GM23338 (cell line): ENCODE data around the gene TBC1D3B. TPM values are rescaled to one million over a fixed set of nuclear protein-coding genes. Genes with fewer than 3 reads are reported as not detected.
"Not testable (repeated sequence)": the region's sequence is repeated elsewhere in the genome, so short reads cannot be mapped to it uniquely, and the experiment has no call there.

Experiments used
- ATAC-seq: fragments of 200-7000 bp; cut with Tn5 transposase; 3 replicates; pipeline ENCODE4 v1.9.1; 2020
- DNase-seq: peaks from one replicate; pipeline ENCODE4 v3.0.0-alpha.2; 2015; ENCODE audit warnings: low spot score
- H2AFZ ChIP-seq: fragments of 200-600 bp; sonication (generic); 2 replicates; pipeline ENCODE4 v1.8.0; 2016; ENCODE audit warnings: antibody characterized with exemption, mild to moderate bottlenecking, moderate library complexity
- H3F3A ChIP-seq: fragments of 200-600 bp; sonication (generic); replicated peaks from 2 replicates; pipeline ENCODE4 v1.8.0; 2017; ENCODE audit warnings: antibody characterized with exemption, mixed run types, low read depth
- H3K27ac ChIP-seq: fragments of 200-600 bp; sonication (generic); 2 replicates; pipeline ENCODE4 v1.6.1; 2016; ENCODE audit warnings: low read depth
- H3K27me3 ChIP-seq: fragments of 200-600 bp; sonication (generic); 2 replicates; pipeline ENCODE4 v1.8.0; 2016; ENCODE audit warnings: mild to moderate bottlenecking, mixed run types, moderate library complexity; ENCODE audit not compliant: insufficient read depth
- H3K36me3 ChIP-seq: fragments of 200-600 bp; sonication (generic); 2 replicates; pipeline ENCODE4 v1.8.0; 2016; ENCODE audit warnings: mild to moderate bottlenecking; ENCODE audit not compliant: insufficient read depth
- H3K4me1 ChIP-seq: fragments of 200-600 bp; sonication (generic); 2 replicates; pipeline ENCODE4 v1.8.0; 2016; ENCODE audit warnings: mild to moderate bottlenecking, moderate library complexity; ENCODE audit not compliant: insufficient read depth
- H3K4me2 ChIP-seq: fragments of 200-600 bp; sonication (generic); 2 replicates; pipeline ENCODE4 v1.7.1; 2017; ENCODE audit warnings: mixed run types
- H3K4me3 ChIP-seq: fragments of 200-600 bp; sonication (generic); 2 replicates; pipeline ENCODE4 v1.6.1; 2016; ENCODE audit warnings: mixed run types
- H3K79me2 ChIP-seq: fragments of 200-600 bp; sonication (generic); replicated peaks from 2 replicates; pipeline ENCODE4 v1.8.0; 2017; ENCODE audit warnings: mild to moderate bottlenecking; ENCODE audit not compliant: insufficient read depth
- H3K9me2 ChIP-seq: fragments of 200-600 bp; sonication (generic); 2 replicates; pipeline ENCODE4 v1.8.0; 2017; ENCODE audit not compliant: insufficient read depth
- H4K20me1 ChIP-seq: fragments of 200-600 bp; sonication (generic); replicated peaks from 2 replicates; pipeline ENCODE4 v1.8.0; 2017; ENCODE audit warnings: mild to moderate bottlenecking; ENCODE audit not compliant: insufficient read depth
- H3K27ac Mint-ChIP-seq: 2 replicates; pipeline ENCODE4 v1.8.0; 2020; ENCODE audit warnings: inconsistent platforms, mild to moderate bottlenecking, moderate library complexity, mixed read lengths
- H3K27me3 Mint-ChIP-seq: 3 replicates; pipeline ENCODE4 v1.8.0; 2022; ENCODE audit warnings: low read depth, mild to moderate bottlenecking, moderate library complexity, mixed read lengths, inconsistent platforms; ENCODE audit not compliant: insufficient read depth, poor library complexity
- H3K36me3 Mint-ChIP-seq: 3 replicates; pipeline ENCODE4 v1.8.0; 2021; ENCODE audit warnings: low read depth, mild to moderate bottlenecking, inconsistent platforms, moderate library complexity, mixed read lengths
- H3K4me1 Mint-ChIP-seq: 3 replicates; pipeline ENCODE4 v1.8.0; 2020; ENCODE audit warnings: mild to moderate bottlenecking, inconsistent platforms, mixed read lengths
- H3K4me3 Mint-ChIP-seq: 3 replicates; pipeline ENCODE4 v1.8.0; 2021; ENCODE audit warnings: moderate library complexity, mild to moderate bottlenecking, inconsistent platforms, mixed read lengths
- H3K9me3 Mint-ChIP-seq: 3 replicates; pipeline ENCODE4 v1.8.0; 2020; ENCODE audit warnings: moderate library complexity, mild to moderate bottlenecking, inconsistent platforms, mixed read lengths
- CTCF ChIP-seq, 2 experiments: fragments of 200-600 bp in 1 of 2; sonication (generic) in 1 of 2; conservative IDR thresholded peaks; 2 replicates each; pipeline versions ENCODE4 v1.5.1 to v1.6.1; 2016 to 2017; ENCODE audit warnings: antibody characterized with exemption in 2 of 2, low read depth in 2 of 2, mild to moderate bottlenecking in 2 of 2, moderate library complexity in 1 of 2
- ETS1 ChIP-seq: IDR thresholded peaks from 2 replicates; pipeline ENCODE4 v1.6.1; 2016; ENCODE audit warnings: antibody characterized with exemption
- EZH2 ChIP-seq: fragments of 200-600 bp; sonication (generic); IDR thresholded peaks from one replicate; pipeline ENCODE4 v1.8.0; 2017; ENCODE audit warnings: antibody characterized with exemption, mild to moderate bottlenecking, low read depth; ENCODE audit not compliant: unreplicated experiment
- JUNB ChIP-seq: IDR thresholded peaks from one replicate; pipeline ENCODE4 v1.6.1; 2016; ENCODE audit warnings: antibody characterized with exemption; ENCODE audit not compliant: unreplicated experiment
- NANOG ChIP-seq: IDR thresholded peaks from 2 replicates; pipeline ENCODE4 v1.6.1; 2016; ENCODE audit warnings: antibody characterized with exemption, borderline replicate concordance
- POLR2AphosphoS5 ChIP-seq: IDR thresholded peaks from 2 replicates; pipeline ENCODE4 v1.6.1; 2016; ENCODE audit warnings: antibody characterized with exemption, low read depth
- STAT1 ChIP-seq: IDR thresholded peaks from one replicate; pipeline ENCODE4 v1.6.1; 2016; ENCODE audit warnings: antibody characterized with exemption; ENCODE audit not compliant: unreplicated experiment
- ZNF331 ChIP-seq: fragments of 250-450 bp; sonication (Bioruptor Pico); IDR thresholded peaks from 2 replicates; pipeline ENCODE4 v1.5.0; 2020; ENCODE audit warnings: low read depth, mild to moderate bottlenecking, moderate library complexity
- polyA plus RNA-seq: library from polyadenylated mRNA; unstranded; fragments of >200 nt; fragmentation: Nextera tagmentation; extraction: Ambion mirVana; gene quantifications from 2 replicates; pipeline ENCODE4 v1.2.1, GENCODE V29; 2016
- total RNA-seq: library from RNA; depleted of rRNA; stranded (reverse); fragments of >200 nt; shearing (Covaris generic); gene quantifications from 2 replicates; pipeline ENCODE4 v1.2.3, GENCODE V29; 2014
- TF ChIP-seq, protein P1 (sequence below): IDR thresholded peaks from one replicate; pipeline ENCODE4 v1.6.1; 2018; ENCODE audit warnings: antibody characterized with exemption; ENCODE audit not compliant: unreplicated experiment
- TF ChIP-seq, protein P2 (sequence below): fragments of 250-450 bp; sonication (Bioruptor Pico); IDR thresholded peaks from 2 replicates; pipeline ENCODE4 v1.5.0; 2020; ENCODE audit warnings: mild to moderate bottlenecking, moderate library complexity

TBC1D3B gene
- total and polyA plus RNA-seq, 2 experiments from 2014 or later = 0.95 to 1.3 TPM

DNA sequence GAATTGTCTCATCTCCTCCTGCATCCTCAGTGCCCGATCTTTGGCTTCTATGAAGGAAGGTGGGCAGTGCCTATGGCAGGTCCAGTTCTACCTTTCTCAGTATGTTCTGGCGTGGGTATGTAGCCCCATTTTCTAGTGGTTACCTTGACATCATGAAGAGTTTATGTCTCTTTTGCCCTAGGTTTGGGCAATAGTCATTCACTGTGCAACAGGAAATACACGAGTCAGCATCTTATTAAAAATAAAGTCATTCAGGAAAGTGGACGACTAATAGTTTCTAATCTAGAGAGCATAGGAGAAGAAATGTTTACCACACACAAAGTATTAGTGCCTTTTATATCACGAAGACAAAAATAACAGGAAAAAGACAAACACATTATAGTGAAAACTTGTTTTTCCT lies 13.6 kb upstream of the TBC1D3B start:
- not testable (repeated sequence) for H3K27ac Mint-ChIP-seq, H3K27me3 Mint-ChIP-seq, H3K79me2 ChIP-seq, H3K27me3 ChIP-seq, H3K9me2 ChIP-seq, H3K27ac ChIP-seq, H3K4me3 Mint-ChIP-seq, H3F3A ChIP-seq, H2AFZ ChIP-seq, H3K36me3 ChIP-seq, H3K4me1 Mint-ChIP-seq, H3K9me3 Mint-ChIP-seq, DNase-seq, H4K20me1 ChIP-seq, H3K4me1 ChIP-seq, H3K4me2 ChIP-seq, H3K36me3 Mint-ChIP-seq, H3K4me3 ChIP-seq, ATAC-seq

GRCh38 chr17:36188891-36189306 lies 12.5 kb upstream of the TBC1D3B start:
- peaks cover 8% of the 10 kb centered on the region for H3K4me1 Mint-ChIP-seq
- Histone ChIP-seq H3K36me3 (no peaks in the 10 kb centered on the region), H3K4me3 (no peak overlapping the region), H4K20me1 (no peaks in the 10 kb centered on the region), H3K4me2 (no peak overlapping the region), H2AFZ (no peak overlapping the region), H3K4me1 (peaks cover 6% of the 10 kb centered on the region), H3K27me3 (peaks cover 6% of the 10 kb centered on the region; the same call in 1 of the 2 replicates), H3K27ac (no peak overlapping the region), H3F3A (no peaks in the 10 kb centered on the region), H3K79me2 (no peaks in the 10 kb centered on the region), H3K9me2 (no peaks in the 10 kb centered on the region; the same call in 1 of the 2 replicates)
- no peaks in the 10 kb centered on the region for H3K36me3 Mint-ChIP-seq
- ATAC-seq = no peak
- H3K27ac Mint-ChIP-seq = no peak overlapping the region
- DNase-seq = no peak
- no peaks in the 10 kb centered on the region for H3K9me3 Mint-ChIP-seq
- H3K27me3 Mint-ChIP-seq = peaks cover 8% of the 10 kb centered on the region
- H3K4me3 Mint-ChIP-seq = no peak overlapping the region
- TF ChIP-seq STAT1 = no peak
- TF ChIP-seq, protein P1, sequence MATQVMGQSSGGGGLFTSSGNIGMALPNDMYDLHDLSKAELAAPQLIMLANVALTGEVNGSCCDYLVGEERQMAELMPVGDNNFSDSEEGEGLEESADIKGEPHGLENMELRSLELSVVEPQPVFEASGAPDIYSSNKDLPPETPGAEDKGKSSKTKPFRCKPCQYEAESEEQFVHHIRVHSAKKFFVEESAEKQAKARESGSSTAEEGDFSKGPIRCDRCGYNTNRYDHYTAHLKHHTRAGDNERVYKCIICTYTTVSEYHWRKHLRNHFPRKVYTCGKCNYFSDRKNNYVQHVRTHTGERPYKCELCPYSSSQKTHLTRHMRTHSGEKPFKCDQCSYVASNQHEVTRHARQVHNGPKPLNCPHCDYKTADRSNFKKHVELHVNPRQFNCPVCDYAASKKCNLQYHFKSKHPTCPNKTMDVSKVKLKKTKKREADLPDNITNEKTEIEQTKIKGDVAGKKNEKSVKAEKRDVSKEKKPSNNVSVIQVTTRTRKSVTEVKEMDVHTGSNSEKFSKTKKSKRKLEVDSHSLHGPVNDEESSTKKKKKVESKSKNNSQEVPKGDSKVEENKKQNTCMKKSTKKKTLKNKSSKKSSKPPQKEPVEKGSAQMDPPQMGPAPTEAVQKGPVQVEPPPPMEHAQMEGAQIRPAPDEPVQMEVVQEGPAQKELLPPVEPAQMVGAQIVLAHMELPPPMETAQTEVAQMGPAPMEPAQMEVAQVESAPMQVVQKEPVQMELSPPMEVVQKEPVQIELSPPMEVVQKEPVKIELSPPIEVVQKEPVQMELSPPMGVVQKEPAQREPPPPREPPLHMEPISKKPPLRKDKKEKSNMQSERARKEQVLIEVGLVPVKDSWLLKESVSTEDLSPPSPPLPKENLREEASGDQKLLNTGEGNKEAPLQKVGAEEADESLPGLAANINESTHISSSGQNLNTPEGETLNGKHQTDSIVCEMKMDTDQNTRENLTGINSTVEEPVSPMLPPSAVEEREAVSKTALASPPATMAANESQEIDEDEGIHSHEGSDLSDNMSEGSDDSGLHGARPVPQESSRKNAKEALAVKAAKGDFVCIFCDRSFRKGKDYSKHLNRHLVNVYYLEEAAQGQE = no peak
- TF ChIP-seq POLR2AphosphoS5 = no peak
- TF ChIP-seq ETS1 = no peak
- TF ChIP-seq ZNF331 (CRISPR knock-in tag) = no peak
- TF ChIP-seq NANOG = no peak
- no peak for TF ChIP-seq EZH2
- TF ChIP-seq, protein P2, sequence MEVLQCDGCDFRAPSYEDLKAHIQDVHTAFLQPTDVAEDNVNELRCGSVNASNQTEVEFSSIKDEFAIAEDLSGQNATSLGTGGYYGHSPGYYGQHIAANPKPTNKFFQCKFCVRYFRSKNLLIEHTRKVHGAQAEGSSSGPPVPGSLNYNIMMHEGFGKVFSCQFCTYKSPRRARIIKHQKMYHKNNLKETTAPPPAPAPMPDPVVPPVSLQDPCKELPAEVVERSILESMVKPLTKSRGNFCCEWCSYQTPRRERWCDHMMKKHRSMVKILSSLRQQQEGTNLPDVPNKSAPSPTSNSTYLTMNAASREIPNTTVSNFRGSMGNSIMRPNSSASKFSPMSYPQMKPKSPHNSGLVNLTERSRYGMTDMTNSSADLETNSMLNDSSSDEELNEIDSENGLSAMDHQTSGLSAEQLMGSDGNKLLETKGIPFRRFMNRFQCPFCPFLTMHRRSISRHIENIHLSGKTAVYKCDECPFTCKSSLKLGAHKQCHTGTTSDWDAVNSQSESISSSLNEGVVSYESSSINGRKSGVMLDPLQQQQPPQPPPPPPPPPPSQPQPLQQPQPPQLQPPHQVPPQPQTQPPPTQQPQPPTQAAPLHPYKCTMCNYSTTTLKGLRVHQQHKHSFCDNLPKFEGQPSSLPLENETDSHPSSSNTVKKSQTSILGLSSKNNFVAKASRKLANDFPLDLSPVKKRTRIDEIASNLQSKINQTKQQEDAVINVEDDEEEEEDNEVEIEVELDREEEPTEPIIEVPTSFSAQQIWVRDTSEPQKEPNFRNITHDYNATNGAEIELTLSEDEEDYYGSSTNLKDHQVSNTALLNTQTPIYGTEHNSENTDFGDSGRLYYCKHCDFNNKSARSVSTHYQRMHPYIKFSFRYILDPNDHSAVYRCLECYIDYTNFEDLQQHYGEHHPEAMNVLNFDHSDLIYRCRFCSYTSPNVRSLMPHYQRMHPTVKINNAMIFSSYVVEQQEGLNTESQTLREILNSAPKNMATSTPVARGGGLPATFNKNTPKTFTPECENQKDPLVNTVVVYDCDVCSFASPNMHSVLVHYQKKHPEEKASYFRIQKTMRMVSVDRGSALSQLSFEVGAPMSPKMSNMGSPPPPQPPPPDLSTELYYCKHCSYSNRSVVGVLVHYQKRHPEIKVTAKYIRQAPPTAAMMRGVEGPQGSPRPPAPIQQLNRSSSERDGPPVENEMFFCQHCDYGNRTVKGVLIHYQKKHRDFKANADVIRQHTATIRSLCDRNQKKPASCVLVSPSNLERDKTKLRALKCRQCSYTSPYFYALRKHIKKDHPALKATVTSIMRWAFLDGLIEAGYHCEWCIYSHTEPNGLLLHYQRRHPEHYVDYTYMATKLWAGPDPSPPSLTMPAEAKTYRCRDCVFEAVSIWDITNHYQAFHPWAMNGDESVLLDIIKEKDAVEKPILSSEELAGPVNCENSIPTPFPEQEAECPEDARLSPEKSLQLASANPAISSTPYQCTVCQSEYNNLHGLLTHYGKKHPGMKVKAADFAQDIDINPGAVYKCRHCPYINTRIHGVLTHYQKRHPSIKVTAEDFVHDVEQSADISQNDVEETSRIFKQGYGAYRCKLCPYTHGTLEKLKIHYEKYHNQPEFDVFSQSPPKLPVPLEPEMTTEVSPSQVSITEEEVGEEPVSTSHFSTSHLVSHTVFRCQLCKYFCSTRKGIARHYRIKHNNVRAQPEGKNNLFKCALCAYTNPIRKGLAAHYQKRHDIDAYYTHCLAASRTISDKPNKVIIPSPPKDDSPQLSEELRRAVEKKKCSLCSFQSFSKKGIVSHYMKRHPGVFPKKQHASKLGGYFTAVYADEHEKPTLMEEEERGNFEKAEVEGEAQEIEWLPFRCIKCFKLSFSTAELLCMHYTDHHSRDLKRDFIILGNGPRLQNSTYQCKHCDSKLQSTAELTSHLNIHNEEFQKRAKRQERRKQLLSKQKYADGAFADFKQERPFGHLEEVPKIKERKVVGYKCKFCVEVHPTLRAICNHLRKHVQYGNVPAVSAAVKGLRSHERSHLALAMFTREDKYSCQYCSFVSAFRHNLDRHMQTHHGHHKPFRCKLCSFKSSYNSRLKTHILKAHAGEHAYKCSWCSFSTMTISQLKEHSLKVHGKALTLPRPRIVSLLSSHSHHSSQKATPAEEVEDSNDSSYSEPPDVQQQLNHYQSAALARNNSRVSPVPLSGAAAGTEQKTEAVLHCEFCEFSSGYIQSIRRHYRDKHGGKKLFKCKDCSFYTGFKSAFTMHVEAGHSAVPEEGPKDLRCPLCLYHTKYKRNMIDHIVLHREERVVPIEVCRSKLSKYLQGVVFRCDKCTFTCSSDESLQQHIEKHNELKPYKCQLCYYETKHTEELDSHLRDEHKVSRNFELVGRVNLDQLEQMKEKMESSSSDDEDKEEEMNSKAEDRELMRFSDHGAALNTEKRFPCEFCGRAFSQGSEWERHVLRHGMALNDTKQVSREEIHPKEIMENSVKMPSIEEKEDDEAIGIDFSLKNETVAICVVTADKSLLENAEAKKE (CRISPR knock-in tag) = no peak
- TF ChIP-seq CTCF (conservative IDR thresholded peaks at IDR 0.05; ENCODE audit: low read depth in 2 of 2) = no peak
- TF ChIP-seq JUNB = no peak
